Ishikawa (cell line): ENCODE measurements around the gene RNASE13.

Source experiments
- CEBPB ChIP-seq: IDR thresholded peaks from 2 replicates; pipeline ENCODE4 v1.6.1; 2012
- CREB1 ChIP-seq: IDR thresholded peaks from 2 replicates; pipeline ENCODE4 v1.6.1; 2012; ENCODE audit warnings: low read depth
- EGR1 ChIP-seq: IDR thresholded peaks from 2 replicates; pipeline ENCODE4 v1.6.1; 2012
- EP300 ChIP-seq: IDR thresholded peaks from 2 replicates; pipeline ENCODE4 v1.6.1; 2012; ENCODE audit warnings: borderline replicate concordance
- NFIC ChIP-seq: IDR thresholded peaks from 2 replicates; pipeline ENCODE4 v1.6.1; 2012
- RAD21 ChIP-seq: IDR thresholded peaks from 2 replicates; pipeline ENCODE4 v1.6.1; 2012; ENCODE audit warnings: low read depth
- TAF1 ChIP-seq: IDR thresholded peaks from 2 replicates; pipeline ENCODE4 v1.6.1; 2012; ENCODE audit warnings: low read depth, mild to moderate bottlenecking
- TEAD4 ChIP-seq: IDR thresholded peaks from 2 replicates; pipeline ENCODE4 v1.6.1; 2012
- YY1 ChIP-seq: IDR thresholded peaks from 2 replicates; pipeline ENCODE4 v1.6.1; 2012; ENCODE audit warnings: low read depth
- ZBTB7A ChIP-seq: IDR thresholded peaks from 2 replicates; pipeline ENCODE4 v1.6.1; 2012; ENCODE audit warnings: low read depth
- TF ChIP-seq, protein P1 (sequence below): IDR thresholded peaks from 2 replicates; pipeline ENCODE4 v1.6.1; 2012
- TF ChIP-seq, protein P2 (sequence below): IDR thresholded peaks from 2 replicates; pipeline ENCODE4 v1.6.1; 2012; ENCODE audit warnings: low read depth, mild to moderate bottlenecking
- TF ChIP-seq, protein P3 (sequence below): IDR thresholded peaks from 2 replicates; pipeline ENCODE4 v1.6.1; 2012

DNA sequence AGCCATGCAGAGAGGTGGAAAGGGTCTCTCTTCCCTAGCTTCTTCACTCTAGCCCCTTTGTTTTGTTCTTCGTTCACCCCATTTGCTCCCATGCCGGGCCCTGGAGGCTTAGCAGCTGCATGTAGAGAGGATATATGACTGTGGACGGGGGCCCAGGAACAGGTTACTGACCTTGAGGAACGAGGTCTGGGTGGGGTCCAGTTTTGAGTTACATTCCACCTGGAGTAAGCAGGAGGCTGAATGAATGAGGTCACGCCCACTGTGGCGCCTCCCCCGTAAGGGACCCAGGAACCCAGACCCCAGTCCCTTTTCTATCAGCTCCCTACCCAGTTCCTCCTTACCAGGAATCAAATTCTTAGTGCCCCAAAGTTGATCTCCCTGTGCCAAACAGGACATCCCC lies 16.3 kb downstream of the RNASE13 start:
- TF ChIP-seq, protein P1, sequence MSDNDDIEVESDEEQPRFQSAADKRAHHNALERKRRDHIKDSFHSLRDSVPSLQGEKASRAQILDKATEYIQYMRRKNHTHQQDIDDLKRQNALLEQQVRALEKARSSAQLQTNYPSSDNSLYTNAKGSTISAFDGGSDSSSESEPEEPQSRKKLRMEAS = no peak
- TF ChIP-seq, protein P2, sequence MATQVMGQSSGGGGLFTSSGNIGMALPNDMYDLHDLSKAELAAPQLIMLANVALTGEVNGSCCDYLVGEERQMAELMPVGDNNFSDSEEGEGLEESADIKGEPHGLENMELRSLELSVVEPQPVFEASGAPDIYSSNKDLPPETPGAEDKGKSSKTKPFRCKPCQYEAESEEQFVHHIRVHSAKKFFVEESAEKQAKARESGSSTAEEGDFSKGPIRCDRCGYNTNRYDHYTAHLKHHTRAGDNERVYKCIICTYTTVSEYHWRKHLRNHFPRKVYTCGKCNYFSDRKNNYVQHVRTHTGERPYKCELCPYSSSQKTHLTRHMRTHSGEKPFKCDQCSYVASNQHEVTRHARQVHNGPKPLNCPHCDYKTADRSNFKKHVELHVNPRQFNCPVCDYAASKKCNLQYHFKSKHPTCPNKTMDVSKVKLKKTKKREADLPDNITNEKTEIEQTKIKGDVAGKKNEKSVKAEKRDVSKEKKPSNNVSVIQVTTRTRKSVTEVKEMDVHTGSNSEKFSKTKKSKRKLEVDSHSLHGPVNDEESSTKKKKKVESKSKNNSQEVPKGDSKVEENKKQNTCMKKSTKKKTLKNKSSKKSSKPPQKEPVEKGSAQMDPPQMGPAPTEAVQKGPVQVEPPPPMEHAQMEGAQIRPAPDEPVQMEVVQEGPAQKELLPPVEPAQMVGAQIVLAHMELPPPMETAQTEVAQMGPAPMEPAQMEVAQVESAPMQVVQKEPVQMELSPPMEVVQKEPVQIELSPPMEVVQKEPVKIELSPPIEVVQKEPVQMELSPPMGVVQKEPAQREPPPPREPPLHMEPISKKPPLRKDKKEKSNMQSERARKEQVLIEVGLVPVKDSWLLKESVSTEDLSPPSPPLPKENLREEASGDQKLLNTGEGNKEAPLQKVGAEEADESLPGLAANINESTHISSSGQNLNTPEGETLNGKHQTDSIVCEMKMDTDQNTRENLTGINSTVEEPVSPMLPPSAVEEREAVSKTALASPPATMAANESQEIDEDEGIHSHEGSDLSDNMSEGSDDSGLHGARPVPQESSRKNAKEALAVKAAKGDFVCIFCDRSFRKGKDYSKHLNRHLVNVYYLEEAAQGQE = no peak
- TF ChIP-seq TAF1 = no peak
- TF ChIP-seq CEBPB = no peak
- no peak for TF ChIP-seq RAD21
- no peak for TF ChIP-seq EP300
- TF ChIP-seq, protein P3, sequence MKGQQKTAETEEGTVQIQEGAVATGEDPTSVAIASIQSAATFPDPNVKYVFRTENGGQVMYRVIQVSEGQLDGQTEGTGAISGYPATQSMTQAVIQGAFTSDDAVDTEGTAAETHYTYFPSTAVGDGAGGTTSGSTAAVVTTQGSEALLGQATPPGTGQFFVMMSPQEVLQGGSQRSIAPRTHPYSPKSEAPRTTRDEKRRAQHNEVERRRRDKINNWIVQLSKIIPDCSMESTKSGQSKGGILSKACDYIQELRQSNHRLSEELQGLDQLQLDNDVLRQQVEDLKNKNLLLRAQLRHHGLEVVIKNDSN = no peak
- no peak for TF ChIP-seq NFIC
- TF ChIP-seq EGR1 = no peak
- TF ChIP-seq CREB1 = no peak
- TF ChIP-seq TEAD4 = no peak
- TF ChIP-seq ZBTB7A = no peak
- TF ChIP-seq YY1 = no peak
